ENCODE measurements around the gene VCPKMT.

The VCPKMT gene

DNA sequence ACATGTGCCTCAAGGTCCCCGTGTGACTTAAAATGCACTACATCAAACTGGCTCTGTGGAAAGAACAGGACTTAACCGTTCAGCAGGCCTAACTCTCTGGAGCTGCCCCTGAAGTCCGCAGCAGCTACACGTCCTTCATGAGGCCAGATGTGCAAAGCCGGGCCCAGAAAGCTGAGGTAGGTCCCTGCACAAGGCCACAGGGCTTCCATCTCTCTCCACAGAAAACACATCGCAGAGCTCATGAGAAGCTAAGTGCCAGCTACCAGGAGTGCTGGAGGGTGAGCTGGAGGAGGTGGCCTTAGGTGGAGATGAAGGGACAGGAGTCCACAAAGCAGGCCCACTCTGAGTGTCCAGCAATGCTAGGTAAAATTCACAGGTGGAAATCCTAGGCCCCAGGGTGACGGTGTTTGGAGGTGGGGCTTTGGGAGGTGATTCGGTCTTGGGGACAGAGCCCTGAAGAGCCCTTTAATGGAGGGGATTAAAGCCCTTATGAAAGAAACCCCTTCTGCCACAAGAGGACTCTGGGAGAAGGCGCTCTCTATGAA, 52.4 kb downstream of the VCPKMT start:
- DNase-seq, result no peak

- peak; percentile 56 to 76 for DNase-seq
These were observed 53.8 kb downstream of the VCPKMT start for GRCh38 chr14:50062438-50063085.

- DNase-seq, result peak; percentile 96
These were observed 54.5 kb downstream of the VCPKMT start for GRCh38 chr14:50061664-50062437.

DNA sequence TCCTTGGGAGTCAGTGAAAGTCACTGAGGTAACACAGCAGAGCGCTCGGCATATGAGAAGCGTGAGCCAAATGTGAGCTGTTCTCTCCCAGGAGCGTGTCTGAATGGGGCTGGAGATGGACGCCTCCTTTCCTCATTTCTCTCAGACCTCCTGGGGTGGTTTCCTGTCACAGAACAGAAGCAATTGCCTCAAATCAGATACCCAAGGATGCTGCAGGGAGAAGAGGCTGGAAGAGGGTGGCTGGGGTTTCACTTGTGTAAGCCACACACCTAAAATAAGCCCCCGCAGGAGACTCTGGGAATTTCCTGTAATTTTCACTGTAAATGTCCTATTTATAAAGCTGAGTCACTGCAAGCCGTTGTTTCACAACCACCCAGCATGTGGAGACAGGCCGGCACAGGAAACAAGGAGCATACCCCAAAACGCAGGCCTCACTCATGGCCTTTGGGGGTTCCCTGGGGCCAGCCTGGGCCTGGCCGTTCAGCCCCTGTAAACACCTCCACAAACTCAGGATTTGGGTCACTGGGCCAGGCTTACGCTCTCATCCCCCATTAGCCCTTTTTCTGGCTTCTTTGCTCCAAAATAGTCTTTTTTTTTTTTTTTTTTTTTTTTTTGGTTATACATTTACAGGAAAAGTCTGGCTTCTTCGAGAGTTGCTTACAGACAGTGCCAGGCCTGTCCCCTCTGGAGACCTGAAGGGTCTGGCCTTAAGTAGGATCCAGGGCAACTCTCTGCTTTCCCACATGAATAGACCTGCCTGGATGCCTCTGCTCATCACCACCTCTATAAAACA, 55.3 kb downstream of the VCPKMT start:
- peak; percentile 94 to 96 for DNase-seq

- peak; percentile 14 to 37 for DNase-seq
These were observed 56.4 kb downstream of the VCPKMT start for GRCh38 chr14:50059763-50060616.

Measured in Kasumi-1 (cell line).